HEK293T (cell line): ENCODE measurements around the gene ARMC9.

Experiments
- LEF1 ChIP-seq: fragments of 450-650 bp; IDR thresholded peaks from 2 replicates; pipeline ENCODE4 v1.6.1; 2017; ENCODE audit warnings: mild to moderate bottlenecking, borderline replicate concordance
- SP1 ChIP-seq: fragments of 450-650 bp; IDR thresholded peaks from 2 replicates; pipeline ENCODE4 v1.6.1; 2017
- SUZ12 ChIP-seq: fragments of 450-650 bp; IDR thresholded peaks from 2 replicates; pipeline ENCODE4 v1.6.1; 2016; ENCODE audit warnings: mild to moderate bottlenecking

DNA sequence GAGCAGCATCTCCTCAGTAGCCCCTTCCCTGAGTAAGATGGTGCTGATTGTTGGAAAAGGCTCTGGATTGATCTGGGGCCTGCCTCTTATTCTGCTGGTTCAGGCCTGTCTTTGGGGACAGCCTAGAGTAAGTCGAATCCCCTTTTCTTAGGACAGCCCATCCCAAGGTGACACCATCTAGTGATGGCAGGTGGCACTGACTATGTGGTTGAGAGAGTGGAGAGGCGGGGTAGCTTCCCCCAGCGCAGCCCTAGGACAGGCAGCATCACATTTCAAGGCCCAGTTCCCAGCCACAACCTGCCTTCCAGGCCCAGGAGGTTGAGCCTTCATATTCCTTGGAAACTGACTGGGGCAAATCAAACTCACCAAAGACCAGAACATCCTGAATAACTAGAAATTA lies 128.0 kb downstream of the ARMC9 start:
- TF ChIP-seq SP1 = no peak
- TF ChIP-seq SUZ12 = no peak
- TF ChIP-seq LEF1 = no peak
